GM21825 (cell line): Measurements from ENCODE around the gene TNS1.
A peak's percentile ranks its signal among the peaks of the same experiment; 100 is the strongest.
"Not testable (repeated sequence)": the region's sequence is repeated elsewhere in the genome, so short reads cannot be mapped to it uniquely, and the experiment has no call there.

ENCODE experiments used
- ATAC-seq: cut with Tn5 transposase; IDR thresholded peaks from one replicate; pipeline ENCODE4 v1.9.1; 2021; ENCODE audit warnings: mild to moderate bottlenecking, moderate library complexity; ENCODE audit not compliant: unreplicated experiment

Gene TNS1

GRCh38 chr2:217790681-217791392, 212.0 kb downstream of the TNS1 start:
- no peak for ATAC-seq

DNA sequence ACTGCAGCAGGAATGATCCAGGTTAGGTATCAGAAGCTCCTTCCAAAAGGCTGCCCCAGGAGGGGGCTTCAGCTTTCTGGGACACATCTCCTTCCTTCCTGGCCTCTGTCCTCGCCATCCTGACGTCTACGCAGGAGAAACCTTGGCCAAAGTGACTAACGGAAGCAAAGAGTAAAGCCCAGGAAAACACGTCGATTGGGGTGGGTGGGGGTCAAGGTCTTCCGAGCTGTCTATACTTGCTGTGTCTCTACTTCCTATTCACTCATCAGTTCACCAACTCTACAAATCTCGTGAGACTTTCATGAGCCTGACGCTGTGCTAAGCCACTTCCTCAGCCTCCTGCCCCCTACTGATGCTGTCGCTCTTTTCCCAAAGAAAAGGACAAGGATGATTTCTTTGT, 212.6 kb downstream of the TNS1 start:
- ATAC-seq = no peak

GRCh38 chr2:217789736-217790181, 213.0 kb downstream of the TNS1 start:
- ATAC-seq = no peak

- ATAC-seq = no peak
Measured at GRCh38 chr2:217789003-217789735, 213.6 kb downstream of the TNS1 start.

DNA sequence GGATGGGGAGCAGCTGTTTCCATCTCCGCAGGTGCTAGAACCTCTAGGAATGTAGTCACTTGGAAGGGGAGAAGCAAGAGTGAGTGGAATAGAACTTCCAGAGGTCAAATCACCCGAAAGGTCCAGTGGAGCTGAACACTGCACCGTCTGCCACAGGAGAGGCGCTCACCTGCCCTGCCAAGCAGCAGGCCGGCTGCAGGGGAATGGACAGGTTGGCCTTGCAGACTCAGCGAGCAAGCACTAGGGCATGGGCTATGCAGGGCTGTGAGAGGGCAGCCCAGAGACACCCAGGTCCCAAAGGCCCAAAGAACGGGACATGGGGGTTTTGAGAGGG, 214.2 kb downstream of the TNS1 start:
- no peak for ATAC-seq

GRCh38 chr2:217787160-217787877, 215.5 kb downstream of the TNS1 start:
- no peak for ATAC-seq

DNA sequence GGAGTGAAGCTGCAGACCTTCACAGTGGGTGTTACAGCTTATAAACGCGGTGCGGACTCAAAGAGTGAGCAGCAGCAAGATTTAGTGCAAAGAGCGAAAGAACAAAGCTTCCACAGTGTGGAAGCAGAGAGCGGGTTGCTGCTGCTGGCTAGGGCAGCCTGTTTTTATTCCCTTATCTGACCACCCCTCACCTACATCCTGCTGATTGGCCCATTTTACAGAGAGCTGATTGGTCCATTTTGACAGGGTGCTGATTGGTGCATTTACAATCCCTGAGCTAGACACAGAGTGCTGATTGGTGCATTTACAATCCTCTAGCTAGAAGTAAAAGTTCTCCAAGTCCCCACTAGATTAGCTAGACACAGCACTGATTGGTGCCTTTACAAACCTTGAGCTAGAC, 216.2 kb downstream of the TNS1 start:
- ATAC-seq = not testable (repeated sequence)

- peak; percentile 69 for ATAC-seq
Measured at GRCh38 chr2:217785544-217786045, 217.2 kb downstream of the TNS1 start.

DNA sequence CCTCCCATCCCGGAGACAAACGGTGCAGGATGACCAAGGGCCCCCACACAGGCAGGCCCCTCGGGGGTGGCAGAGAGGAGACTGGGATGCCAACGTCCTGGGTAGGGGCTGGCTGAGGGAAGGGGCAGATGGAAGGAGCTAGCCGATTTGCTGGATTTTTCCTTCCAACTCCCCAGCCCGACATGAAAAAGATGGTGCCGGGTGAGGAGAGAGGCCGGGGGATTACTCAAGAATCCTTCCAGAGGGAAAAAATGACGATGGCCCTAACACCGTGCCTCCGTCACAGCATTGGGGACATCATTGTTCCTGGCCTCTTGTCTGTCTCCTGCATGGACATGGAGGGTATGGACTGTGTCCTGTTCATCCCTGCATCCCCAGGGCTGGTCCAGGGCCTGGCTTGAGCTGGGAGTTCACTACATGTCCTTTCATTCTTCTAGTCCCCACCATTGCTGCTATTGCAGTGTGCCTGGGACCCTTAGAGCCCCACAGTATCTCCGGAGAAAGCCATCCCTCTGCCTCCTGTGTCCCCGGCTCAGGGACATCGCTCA, 217.7 kb downstream of the TNS1 start:
- no peak for ATAC-seq

GRCh38 chr2:217783243-217783642, 219.6 kb downstream of the TNS1 start:
- ATAC-seq = no peak

- no peak for ATAC-seq
Measured at GRCh38 chr2:217777906-217778305, 224.9 kb downstream of the TNS1 start.

- ATAC-seq = no peak
Measured at GRCh38 chr2:217776631-217777030, 226.2 kb downstream of the TNS1 start.

DNA sequence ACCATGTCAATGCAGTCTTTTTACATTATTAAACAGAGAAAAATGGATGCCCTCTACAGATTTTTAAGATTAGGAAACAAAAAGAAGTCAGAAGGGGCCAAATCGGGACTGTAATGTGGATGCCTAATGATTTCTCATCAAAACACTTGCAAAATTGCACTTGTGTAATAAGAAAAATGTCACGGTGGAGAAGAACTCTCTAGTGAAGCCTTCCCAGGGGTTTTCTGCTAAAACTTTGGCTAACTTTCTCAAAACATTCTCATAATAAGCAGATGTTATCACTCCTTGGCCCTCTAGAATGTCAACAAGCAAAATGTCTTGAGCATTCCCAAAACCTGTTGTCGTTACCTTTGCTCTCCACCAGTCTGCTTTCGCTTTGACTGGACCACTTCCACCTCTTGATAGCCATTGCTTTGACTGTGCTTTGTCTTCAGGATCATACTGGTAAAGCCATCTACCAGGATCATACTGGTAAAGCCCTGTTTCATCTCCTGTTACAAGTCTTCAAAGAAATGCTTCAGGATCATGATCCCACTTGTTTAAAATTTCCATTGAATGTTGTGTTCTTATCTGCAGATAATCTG, 226.8 kb downstream of the TNS1 start:
- ATAC-seq = no peak

DNA sequence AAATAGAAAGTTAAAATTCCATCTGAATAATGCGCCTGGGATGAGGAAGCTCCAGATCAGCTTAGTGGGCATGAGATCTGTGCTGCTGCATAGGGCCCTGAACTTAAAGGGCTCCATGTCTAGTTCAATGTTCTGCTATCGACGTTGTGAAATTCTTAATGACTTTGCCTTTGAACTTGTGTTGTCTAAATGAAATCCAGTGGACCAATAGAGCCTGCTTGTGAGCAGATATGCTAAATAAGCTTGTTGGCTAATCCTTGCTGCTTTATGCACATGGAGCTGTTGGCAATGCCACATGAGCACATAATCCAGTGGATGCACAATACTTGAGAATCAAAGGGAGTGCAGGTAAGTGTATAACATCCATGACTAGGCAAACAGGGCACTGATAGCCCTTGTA, 228.6 kb downstream of the TNS1 start:
- no peak for ATAC-seq

DNA sequence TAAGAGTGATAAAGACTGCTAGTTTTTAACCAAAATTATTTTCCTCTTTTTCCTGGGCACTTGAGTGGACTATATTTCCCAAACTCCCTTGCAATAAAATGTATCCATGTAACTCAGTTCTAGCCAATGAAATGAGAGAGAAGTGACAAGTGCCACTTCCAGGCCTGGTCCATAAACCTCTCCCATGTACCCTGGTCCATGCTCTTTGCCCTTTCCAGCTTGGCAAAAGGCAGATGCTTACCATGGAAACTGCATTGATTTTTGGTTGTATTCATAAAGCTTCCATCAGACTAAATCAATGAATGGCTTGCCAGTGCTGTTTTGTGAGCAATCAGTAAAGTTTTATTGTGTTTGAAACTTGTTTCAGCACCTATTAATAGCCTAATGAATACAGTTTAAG, 229.3 kb downstream of the TNS1 start:
- no peak for ATAC-seq

DNA sequence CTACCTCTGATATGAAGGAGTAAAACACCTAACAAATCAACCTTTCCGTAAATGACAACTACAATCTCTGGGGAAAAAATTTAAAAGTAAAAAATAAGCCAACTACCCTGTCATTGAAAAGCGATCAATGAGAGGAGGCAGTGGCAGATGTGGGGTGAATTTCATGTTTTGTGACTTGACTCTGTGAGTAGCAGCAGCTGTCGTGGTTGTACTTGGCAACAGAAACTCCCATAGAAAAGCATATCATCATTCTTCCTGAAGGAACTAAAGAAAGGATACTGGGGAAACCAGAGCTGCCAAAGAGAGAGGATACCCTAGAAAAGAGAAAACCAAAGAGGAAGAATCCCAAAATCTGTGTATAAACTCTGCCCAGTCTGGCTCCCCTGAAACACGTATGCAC, 236.4 kb downstream of the TNS1 start:
- ATAC-seq = no peak

DNA sequence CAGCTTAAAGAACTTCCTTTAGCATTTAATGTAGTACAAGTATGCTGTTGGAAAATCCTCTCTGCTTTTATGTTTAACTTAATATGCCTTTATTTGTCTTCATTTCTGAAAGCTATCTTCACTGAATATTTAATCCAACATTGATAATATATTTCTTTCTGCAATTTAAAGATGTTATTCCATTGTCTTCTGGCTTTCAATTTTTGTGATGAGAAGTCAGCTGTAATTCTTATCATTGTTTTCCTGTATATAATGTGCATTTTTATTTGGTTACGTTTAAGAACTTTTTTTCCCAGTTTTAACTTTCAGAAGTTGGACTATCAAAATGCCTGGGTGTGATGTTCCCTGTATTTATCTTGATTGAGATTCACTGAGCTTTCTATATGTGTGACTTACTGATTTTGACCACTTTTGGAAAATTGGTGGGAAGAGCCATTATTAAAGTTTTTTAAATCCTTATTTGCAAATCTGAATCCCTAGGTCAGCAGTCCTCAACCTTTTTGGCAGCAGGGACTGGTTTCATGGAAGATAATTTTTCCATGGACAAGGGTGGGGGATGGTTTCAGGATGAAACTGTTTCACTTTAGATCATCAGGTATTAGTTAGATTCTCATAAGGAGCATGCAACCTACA, 241.0 kb downstream of the TNS1 start:
- ATAC-seq = no peak

DNA sequence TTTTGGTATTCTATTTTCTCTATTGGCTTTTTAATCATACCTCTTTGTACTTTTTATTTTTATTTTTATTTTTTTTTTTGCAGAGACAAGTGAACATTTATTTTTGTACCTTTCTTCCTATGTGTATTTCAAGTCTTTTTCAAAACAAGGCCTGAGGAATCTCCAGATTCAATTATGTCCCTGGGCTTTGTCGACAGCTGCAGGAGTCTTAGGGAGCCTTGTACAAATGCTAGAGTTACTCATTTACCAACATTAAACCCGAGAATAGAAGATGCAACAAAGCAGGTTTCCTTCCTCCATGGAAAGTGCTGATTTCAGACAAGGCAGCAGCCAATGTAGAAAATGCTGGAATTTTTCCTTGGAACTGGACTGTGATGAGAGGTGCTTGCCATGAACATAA, 242.8 kb downstream of the TNS1 start:
- no peak for ATAC-seq

GRCh38 chr2:217757108-217757463, 245.7 kb downstream of the TNS1 start:
- ATAC-seq = no peak

GRCh38 chr2:217756375-217757107, 246.3 kb downstream of the TNS1 start:
- no peak for ATAC-seq
